ENCODE measurements around the gene SEC23B.
"Not testable (repeated sequence)": the region's sequence is repeated elsewhere in the genome, so short reads cannot be mapped to it uniquely, and the experiment has no call there.

The SEC23B gene
- total RNA-seq: 59.7 to 79.2 reads per million in 2 donors

DNA sequence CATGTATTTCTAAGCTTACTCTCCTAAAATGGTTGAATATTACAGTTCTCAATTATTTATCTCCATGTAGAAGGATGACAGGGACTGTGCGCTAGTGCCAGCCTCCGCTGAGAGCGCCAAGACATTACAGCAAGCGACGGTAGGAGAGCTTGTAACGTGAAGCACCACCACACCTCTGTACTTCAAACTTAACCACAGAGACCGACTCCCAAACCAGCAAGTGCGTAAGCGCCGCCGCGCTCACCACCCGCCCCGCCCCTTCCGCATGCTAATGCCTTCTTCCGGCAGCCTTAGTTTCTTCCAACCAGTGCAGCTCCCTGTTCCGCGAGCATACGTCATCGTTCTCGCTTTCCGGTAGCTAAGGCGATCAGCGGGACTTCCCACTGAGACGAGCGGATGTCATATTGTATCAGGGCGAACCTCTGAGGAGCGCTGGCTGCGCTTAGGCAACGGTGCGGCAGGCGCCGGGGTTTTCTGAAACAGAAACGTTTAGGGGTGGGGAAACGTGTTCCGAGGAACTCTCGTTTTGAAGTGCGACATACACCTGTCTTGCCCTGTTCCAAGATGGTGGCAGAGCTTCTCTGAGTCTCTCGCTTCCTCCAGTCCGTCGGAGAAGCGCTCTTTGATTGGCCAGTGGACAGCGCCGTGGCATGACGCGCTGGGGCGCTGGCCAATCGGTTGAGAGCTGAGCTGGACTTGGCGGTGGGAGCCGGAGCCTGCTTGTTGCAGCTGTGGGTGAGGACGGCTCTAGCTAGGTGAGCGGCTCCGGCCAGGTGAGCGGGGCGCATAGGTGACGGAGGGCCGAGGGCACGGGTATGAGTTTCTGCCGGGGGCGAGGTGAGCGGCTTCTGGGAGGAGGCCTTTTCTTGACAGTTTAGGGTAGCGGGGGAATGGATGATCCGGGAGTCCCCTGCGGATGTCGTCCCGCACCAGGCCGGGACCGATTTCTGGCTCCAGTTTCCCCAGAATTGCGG, at the start of gene SEC23B:
Gene SEC23B, plus strand, starts transcription at position 723 of the 974 bp plus-strand sequence. CDS start 2,896 bp downstream, outside the sequence.
- peak; percentile 93 for DNase-seq

DNA sequence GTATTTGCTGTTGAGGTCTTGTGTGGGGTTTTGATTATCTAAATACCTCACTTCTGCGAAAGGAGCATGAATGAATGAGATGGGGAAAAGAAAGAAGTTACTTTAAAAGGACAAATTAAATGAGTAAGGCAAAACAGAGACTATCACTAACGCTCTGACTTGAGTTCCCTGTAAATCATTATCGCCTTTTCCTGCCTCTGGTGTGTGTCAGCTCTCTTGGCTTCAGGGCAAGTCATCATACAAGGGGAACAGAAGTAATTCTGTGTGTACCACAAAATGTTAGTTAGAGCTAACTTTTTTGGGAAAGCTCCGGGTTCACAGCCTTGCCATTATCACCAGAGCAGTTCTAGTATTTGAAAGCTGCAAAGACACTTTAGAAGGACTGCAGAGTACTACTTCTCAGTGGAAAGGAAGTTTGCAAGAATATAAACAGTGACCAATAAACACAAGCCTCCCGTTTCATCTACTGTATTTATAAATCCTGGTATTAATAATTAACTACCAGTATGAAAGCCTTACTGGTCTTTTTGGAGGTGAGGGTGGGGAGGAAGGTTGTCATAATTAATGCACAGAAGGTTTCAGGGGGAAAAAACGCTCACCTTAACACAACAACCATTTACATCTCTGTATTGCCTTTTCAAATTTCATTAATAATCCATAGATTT, 42.1 kb upstream of the SEC23B start:
- DNase-seq: no peak

DNA sequence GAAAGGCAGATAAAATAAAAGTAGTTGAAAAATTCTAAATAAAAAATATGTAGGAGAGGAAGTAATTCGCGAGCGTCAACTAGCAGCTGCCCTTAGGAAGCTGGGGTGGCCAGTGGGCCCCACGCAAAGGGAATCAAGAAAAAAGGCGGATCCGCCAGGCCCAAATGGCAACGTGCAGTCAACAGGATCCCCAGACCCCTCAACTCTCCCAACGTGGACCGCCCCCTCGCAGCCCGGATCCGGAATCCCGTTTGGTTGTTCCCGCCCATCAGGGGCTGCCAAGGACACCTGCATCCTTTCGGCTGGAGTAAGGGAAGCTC, 41.2 kb upstream of the SEC23B start:
- DNase-seq: no peak

DNA sequence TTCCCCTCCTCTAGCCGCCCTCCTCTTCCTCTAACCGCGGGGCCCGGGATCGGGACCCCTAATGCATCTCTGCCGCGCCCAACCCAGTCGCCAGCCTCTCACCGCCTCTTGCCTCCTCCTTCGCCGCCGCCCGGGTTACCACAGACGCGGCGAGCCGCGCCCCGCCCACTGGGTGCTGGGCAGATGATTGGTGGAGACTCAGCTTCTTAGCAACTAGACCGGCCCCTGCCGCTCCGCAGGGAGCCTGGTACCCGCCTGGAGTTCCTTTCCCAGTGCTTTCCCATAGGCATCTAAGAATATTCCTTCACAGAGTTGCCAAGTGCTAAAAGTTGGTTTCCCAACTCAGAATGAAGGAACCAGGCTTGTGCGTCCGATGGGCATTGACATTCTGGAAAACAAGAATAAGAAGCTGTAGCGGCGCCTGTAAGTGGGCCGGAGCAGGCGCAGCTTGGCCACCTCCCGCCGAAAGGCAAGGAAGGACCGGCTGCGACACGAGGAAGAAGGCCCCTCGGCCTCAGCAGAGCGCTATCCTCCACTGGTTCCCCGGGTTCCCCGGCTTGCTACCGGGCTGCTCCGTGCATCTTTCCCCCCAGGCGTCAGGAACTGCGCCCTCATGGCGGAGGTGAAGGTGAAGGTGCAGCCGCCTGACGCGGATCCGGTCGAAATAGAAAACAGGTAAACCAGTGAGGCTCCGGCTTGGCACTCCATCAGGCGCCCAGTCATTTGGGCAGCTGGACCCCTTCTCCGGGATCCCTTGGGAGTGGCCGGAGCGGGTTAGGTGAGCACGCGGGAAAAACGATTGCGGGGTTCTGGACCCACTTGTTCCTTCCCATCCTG, 40.6 kb upstream of the SEC23B start, which contains the start of the genes DZANK1 and POLR3F:
Gene DZANK1, minus strand, starts transcription at position 137 of the 837 bp plus-strand sequence. CDS start 1,672 bp downstream, outside the sequence.
Gene POLR3F, plus strand, starts transcription at position 497 of the 837 bp plus-strand sequence. Its CDS starts 117 bp downstream, at position 614.
- DNase-seq: peak; percentile 81

DNA sequence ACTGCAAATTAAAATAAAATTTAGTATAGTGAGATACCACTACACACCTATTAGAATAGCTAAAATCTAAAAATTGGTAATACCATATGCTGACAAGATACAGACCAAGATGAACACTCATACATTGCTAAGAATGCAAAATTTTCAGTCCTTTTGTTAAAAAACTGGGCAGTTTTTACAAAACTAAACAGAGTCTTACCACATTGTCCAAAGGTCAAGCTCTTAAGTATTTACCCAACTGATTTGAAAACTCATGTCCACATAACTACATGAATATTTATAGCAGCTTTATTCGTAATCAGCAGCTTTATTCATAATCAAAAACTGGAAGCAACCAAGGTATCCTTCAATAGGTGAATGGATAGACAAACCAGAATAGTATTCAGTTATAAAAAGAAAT, 30.5 kb upstream of the SEC23B start:
- no peak for DNase-seq

DNA sequence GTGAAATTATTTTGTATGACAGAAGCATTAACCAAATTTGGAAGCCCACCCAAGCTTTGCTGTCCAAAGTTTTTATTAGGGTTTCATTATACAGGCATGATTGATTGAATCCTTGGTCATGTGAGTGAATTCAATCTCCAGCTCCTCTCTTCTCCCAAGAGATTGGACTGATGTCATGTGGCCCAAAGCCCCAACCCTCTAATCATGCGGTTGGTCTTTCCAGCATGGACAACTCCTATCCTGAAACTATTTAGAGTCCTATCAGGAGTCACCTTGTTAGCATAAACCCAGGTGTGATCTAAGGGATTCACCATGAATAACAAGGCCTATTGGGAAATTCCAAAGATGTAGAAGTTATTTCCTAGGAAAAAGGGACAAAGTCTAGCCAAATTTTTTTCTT, 29.9 kb upstream of the SEC23B start:
- no peak for DNase-seq

DNA sequence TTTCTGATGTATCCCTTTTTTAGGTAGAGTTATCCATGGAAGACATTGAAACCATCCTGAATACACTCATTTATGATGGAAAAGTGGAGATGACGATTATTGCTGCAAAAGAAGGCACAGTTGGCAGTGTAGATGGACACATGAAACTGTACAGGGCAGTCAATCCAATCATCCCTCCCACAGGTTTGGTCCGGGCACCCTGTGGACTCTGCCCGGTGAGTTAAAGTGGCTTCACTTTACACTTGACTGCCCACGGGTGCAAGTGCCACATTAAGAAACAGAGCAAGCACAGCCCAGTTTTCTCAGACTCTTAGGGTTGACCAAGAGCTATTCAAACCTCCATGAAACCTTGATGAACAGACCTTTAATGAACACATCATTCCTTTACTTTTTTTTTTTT, 26.1 kb upstream of the SEC23B start:
- DNase-seq: no peak

DNA sequence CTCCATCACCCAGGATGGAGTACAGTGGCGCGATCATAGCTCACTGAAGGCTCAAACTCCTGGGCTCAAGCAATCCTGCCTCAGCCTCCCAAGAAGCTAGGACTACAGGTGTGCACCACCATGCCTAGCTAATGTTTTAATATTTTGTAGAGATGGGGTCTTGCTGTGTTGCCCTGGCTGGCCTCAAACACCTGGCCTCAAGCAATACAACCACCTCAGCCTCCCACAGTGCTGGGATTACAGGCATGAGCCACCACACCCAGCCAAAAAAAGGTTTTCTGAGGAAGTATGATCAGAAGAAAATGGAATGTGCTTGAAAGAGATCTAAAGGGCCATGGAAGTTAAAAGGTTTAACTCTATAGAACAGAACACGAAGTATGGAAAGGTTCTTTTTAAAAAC, 19.4 kb upstream of the SEC23B start:
- no peak for DNase-seq

DNA sequence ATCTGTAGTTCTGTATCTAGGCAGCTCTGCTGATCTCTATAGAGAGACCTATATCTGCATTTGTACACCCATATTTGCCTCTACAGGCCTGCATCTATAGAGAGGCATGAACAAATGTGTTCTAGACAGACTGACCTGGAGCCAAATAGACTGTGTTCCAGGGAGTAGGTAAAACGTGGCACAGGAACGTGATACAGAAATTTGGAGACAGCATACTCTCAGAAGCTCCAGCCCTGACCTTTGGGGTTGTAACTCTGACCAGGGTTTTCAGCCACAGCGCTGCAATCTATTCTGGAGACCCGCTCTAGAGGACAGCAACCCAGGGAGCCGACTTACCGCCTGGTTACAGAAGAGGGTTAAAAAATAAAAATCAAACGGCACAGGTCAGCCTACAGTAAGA, 11.7 kb upstream of the SEC23B start:
- no peak for DNase-seq

DNA sequence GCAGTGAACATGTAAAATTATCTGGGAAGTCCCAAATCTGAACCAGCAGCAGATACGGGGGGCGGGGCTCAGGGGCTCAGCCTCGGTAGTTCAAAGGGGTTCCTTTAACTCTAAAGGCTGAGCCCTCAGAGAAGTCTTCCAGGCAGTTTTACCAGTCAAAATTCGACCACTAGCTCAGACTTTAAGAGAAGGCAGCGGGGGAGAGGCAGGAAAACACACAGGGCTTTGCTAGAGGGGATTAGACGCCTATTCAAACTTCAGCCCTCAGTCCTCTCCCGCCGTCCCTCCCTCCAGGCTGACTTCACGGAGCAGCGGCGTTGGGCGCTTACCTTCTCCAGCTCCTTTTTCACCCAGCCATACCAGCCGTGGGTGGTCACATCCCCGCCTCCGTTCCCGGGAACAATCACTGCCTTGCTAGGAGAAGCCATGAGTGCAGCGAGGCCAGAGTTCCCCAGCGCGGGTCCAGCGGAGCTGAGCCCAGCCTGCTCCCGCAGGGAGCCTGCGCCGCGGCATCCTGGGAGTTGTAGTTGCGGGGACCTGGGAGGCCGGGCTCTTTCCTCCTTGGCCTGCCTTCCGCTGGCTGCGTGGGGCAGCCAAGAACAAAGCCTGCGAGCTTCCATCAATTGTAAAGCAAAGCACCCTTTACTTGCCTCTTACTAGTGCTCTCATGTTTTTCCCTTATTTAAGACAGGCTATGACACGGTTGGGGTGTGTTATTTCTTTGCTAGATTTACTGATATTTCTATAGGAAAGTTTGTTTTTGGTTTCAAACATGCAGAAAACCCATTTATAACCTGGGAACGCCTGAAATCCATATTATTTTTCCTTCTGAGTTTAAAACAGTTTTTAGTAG, 10.8 kb upstream of the SEC23B start, which contains the start of gene RBBP9:
Gene RBBP9, minus strand, starts transcription at position 486 of the 853 bp plus-strand sequence. Its CDS starts 58 bp downstream, at position 428.
- peak; percentile 50 for DNase-seq

DNA sequence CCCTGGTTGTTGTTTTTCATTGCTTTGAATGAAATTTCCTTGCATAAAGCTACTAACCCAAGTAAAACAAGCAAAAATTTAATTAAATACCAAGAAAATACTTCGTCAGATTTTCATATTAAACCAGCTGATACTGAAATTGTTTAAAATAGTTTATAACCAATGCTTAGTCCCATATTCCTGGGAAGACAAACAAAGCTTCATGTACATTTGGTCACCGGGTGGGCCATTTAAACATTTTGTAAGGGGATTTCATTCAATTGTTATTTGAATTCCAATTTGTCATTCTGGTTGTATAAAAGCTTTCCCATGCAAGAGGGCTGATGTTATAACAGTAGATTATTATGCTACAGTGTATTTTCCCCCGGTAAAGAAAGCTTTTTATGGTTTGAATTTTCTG, 10.1 kb upstream of the SEC23B start:
- no peak for DNase-seq

DNA sequence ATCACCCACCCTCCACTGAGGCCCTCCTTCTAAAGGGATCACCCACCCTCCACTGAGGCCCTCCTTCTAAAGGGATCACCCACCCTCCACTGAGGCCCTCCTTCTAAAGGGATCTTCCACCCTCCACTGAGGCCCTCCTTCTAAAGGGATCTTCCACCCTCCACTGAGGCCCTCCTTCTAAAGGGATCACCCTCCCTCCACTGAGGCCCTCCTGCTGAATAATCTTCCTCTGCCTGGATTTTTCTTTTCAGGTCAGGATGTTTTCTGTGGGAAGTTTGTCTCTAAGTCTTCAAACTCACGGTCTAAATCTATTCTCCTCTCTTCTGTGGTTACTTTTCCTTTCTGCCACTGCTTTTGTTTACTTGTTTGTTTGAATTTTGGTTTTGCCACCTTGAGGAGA, 6.1 kb upstream of the SEC23B start:
- DNase-seq: not testable (repeated sequence)

DNA sequence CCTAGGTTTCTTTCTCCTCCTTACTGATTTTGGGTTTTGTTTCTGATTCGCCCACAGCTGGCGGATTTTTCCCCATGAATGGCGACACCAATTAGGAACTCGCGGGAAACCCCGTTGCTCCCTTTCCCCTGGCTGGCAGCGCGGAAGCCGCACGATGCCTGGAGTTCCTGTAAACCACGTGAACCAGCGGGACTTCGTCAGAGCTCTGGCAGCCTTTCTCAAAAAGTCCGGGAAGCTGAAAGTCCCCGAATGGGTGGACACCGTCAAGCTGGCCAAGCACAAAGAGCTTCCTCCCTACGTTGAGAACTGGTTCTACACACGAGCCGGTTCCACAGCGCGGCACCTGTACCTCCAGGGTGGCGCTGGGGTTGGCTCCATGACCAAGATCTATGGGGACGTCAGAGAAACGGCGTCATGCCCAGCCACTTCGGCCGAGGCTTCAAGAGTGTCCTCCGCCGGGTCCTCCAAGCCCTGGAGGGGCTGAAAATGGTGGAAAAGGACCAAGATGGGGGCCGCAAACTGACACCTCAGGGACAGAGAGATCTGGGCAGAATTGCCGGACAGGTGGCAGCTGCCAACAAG, 3.2 kb upstream of the SEC23B start:
- no peak for DNase-seq

DNA sequence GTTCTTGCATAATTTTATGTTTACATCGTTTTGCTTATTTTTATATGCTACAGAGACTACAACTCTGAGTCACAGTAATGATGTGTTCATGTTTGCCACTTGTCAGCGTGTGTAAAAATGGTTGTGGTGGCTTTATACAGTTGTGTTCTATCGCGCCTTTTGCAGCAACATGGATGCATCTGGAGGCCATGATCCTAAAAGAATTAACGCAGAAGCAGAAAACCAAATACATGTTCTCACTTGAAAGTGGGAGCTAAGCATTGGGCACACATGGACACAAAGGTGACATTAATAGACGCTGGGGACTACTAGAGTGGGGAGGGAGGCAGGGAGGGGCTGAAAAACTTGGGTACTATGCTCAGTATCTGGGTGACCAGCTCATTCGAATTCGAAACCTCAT, 996 bp upstream of the SEC23B start:
- no peak for DNase-seq

DNA sequence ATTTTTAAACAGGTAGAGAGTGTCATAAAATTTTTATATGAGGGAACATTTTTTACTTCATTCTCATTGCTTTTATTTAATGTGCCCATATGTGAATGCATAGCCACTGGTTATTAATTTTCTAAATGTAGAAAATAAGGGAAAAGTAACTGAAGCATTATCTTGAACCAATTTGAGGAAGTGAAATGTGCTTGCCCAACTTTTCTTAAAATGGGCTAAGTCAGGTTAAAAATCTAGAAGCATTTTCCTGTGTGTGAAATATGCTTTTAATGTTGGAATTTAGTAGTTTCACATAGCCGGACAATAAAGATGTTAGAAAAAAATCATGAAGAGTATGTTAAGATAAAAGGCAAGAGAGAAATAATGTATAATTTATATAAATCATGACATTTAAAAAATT, 3.8 kb downstream of the SEC23B start:
- no peak for DNase-seq

DNA sequence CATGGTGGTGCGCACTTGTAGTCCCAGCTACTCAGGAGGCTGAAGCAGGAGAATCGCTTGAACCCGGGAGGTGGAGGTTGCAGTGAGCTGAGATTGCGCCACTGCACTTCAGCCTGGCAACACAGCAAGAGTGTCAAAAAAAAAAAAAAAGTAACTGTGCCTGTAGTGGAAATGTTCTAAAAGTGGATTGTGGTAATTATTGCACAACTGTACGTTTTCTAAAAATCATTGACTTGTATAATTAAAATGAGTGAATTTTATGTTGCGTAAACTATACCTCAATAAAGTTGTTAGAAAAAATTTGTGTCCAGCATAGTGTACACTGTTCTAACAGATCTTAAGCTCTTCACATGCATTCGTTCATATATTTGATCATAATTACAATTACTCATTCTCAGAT, 5.5 kb downstream of the SEC23B start:
- no peak for DNase-seq

DNA sequence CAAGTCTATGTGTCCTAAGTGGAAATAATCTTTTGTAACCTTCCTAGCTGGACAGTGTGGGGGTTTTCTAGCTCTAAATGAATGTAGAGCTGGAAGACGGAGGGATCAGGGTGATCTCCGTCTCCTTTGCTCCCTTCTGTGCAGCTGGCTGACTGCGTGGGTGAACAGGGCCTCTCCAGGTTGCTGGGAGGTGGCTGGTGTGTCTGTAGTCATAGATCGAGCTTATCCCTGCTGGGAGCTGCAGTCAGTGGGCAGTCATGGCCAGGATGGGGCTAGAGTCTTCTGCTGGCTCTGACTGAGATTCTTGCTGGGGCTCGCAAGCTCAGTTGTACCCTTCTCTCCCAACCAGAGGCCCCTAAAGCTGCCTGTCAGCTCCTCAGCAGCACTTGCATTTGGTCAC, 6.4 kb downstream of the SEC23B start:
- no peak for DNase-seq

DNA sequence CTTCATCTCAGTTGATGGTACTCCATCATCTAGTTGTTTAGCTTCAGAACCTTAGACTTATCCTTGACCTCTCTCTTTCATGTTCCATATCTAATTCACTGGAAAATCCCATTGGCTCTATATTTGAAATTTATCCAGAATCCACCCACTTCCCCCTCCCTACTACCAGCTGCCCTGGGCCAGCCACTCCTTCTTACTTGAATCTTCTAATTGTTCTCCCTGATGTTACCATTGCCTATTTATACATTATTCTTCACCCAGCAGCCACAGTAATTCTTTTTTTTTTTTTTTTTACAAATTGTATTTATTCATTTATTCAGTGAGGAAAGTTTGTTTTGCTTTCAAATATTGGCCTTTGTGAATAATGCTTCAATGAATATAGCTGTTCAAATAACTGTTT, 8.2 kb downstream of the SEC23B start:
- DNase-seq: no peak

DNA sequence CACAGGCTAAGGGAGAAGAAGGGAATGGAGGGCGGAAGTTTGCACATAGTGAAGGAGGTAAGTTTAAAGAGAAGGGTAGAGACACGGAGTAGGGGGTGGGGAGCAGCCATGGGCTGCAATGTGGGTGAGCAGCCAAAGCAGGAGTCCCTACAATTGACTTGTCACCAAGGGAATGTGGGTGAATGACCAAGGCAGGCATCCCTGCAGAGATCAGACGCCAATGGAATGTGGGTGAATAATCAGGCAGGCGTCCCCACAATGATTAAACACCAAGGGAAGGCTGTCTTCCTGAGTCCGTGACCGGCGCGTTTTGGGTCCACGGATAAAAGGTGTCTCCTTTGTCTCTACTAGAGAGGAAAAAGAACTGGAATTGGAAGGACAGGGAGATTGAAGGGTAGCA, 14.3 kb downstream of the SEC23B start:
- not testable (repeated sequence) for DNase-seq

DNA sequence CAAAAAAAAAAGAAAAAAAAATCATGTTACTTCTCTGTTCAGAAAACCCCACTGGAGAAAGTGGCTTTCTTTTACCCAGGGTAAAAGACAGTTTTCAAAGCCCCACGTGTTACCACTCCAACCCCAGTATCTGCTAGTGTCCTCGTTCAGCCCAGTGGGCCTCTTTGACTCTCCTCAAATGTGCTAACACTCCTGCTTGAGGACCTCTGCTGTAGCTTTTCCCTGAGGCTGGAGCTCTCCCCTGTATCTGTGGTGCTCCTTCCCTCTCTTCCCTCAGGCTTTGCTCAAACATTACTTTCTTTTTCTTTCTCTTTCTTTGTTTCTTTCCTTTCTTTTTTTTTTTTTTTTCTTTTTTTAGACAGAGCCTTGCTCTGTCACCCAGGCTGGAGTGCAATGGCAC, 15.3 kb downstream of the SEC23B start:
- no peak for DNase-seq

DNA sequence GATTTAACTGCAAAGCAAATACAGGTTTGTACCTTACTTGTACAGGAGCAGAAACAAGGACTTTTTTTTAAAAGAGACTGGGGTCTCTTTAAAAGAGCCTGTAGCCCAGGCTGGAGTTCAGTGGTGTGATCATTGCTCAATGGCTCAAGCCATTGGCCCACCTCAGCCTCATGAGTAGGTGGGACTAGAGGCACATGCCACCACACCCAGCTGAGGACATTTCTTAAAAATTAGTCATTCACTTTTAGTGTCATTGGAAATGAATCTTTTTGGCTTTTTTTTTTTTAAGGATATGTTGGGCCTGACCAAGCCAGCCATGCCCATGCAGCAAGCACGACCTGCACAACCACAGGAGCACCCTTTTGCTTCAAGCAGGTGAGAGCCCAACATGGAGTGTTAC, 16.9 kb downstream of the SEC23B start:
- no peak for DNase-seq
